ENCODE data around the gene TAF4.

- no peak for TF ChIP-seq CTCF (IDR thresholded peaks at IDR 0.05)
- no peak for TF ChIP-seq POLR2A (IDR thresholded peaks at IDR 0.05)
Measured at GRCh38 chr20:61966492-61967244, 99.0 kb downstream of the TAF4 start.

Measured in testis (tissue), 2 donors.